HG03571 (cell line): ENCODE data around the gene DNAH7.
"Not testable (repeated sequence)": the region's sequence is repeated elsewhere in the genome, so short reads cannot be mapped to it uniquely, and the experiment has no call there.

Experiments used
- ATAC-seq: cut with Tn5 transposase; IDR thresholded peaks from one replicate; pipeline ENCODE4 v1.9.1; 2021; ENCODE audit not compliant: unreplicated experiment

The DNAH7 gene

GRCh38 chr2:196068271-196069209 is at the start of gene DNAH7:
Gene DNAH7, minus strand, starts transcription at chr2:196068837. Its CDS starts 126 bp downstream, at chr2:196068711.
- ATAC-seq, result peak; percentile 99

- ATAC-seq, result no peak
Observed at GRCh38 chr2:196117214-196117705, 48.6 kb upstream of the DNAH7 start.

GRCh38 chr2:196113061-196113974 is 44.7 kb upstream of the DNAH7 start:
- ATAC-seq, result no peak

- ATAC-seq, result no peak
Observed at GRCh38 chr2:196112418-196113034, 43.9 kb upstream of the DNAH7 start.

- no peak for ATAC-seq
Observed at GRCh38 chr2:196108604-196109003, 40.0 kb upstream of the DNAH7 start.

GRCh38 chr2:196105951-196106350 is 37.3 kb upstream of the DNAH7 start:
- no peak for ATAC-seq

- no peak for ATAC-seq
Observed at GRCh38 chr2:196104066-196104465, 35.4 kb upstream of the DNAH7 start.

GRCh38 chr2:196103626-196104025 is 35.0 kb upstream of the DNAH7 start:
- no peak for ATAC-seq

- ATAC-seq, result peak; percentile 89
Observed at GRCh38 chr2:196101325-196101991, 32.8 kb upstream of the DNAH7 start.

- ATAC-seq, result no peak
Observed at GRCh38 chr2:196099916-196100315, 31.3 kb upstream of the DNAH7 start.

- no peak for ATAC-seq
Observed at GRCh38 chr2:196097864-196098660, 29.4 kb upstream of the DNAH7 start.

GRCh38 chr2:196096982-196097745 is 28.5 kb upstream of the DNAH7 start:
- ATAC-seq, result no peak

GRCh38 chr2:196096264-196096663 is 27.6 kb upstream of the DNAH7 start:
- ATAC-seq, result no peak

GRCh38 chr2:196089448-196089847 is 20.8 kb upstream of the DNAH7 start:
- ATAC-seq, result not testable (repeated sequence)

- no peak for ATAC-seq
Observed at GRCh38 chr2:196088203-196088602, 19.6 kb upstream of the DNAH7 start.

GRCh38 chr2:196086517-196087368 is 18.1 kb upstream of the DNAH7 start:
- peak; percentile 74 for ATAC-seq

GRCh38 chr2:196083601-196084000 is 15.0 kb upstream of the DNAH7 start:
- no peak for ATAC-seq

- ATAC-seq, result no peak
Observed at GRCh38 chr2:196080526-196080925, 11.9 kb upstream of the DNAH7 start.
